ENCODE data around the gene SHH.
A peak's percentile ranks its signal among the peaks of the same experiment; 100 is the strongest.

The SHH gene

DNA sequence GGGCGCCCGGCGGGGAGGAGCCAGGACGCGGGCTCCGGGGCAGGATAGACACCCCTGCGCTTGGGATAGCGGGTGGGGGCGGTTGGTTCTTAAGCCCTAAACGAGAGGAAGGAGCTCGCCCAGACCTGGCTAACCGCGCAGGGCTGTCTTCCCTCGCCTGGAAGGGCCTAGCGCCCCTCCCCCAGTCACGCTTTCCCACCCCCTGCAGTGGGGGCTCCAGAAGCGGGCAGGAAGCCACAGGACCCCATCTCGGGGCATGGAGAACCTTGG is 6.5 kb downstream of the SHH start:
- Histone ChIP-seq H3K9me2 (replicated peaks; ENCODE audit: control insufficient read depth, low read length) (no peaks in the 10 kb centered on the region), H3K36me3 (ENCODE audit: control insufficient read depth, low read length) (no peaks in the 10 kb centered on the region), H4K20me1 (ENCODE audit: control insufficient read depth, insufficient read depth, low read depth, low read length) (no peaks in the 10 kb centered on the region; the same call in 1 of the 2 replicates), H3K4me1 (ENCODE audit: control insufficient read depth, low read length) (peaks cover 17% of the 10 kb centered on the region), H3F3A (ENCODE audit: control insufficient read depth, insufficient read depth) (peaks cover 7% of the 10 kb centered on the region; the same call in 1 of the 2 replicates), H3K9me3 (ENCODE audit: control insufficient read depth, insufficient read depth, low read length) (no peaks in the 10 kb centered on the region), H3K4me2 (ENCODE audit: low read length) (peak overlapping the region; percentile 62), H3K27ac (ENCODE audit: low read depth, low read length) (no peak overlapping the region), H3K4me3 (ENCODE audit: low read length) (peak overlapping the region; percentile 47), H3K27me3 (ENCODE audit: control insufficient read depth, low read length) (peaks cover 73% of the 10 kb centered on the region), H3K79me2 (ENCODE audit: control insufficient read depth, low read length) (no peaks in the 10 kb centered on the region)
- TF ChIP-seq EZH2phosphoT487 (IDR thresholded peaks at IDR 0.05; ENCODE audit: borderline replicate concordance, low read length), result no peak
- TF ChIP-seq, protein P1, sequence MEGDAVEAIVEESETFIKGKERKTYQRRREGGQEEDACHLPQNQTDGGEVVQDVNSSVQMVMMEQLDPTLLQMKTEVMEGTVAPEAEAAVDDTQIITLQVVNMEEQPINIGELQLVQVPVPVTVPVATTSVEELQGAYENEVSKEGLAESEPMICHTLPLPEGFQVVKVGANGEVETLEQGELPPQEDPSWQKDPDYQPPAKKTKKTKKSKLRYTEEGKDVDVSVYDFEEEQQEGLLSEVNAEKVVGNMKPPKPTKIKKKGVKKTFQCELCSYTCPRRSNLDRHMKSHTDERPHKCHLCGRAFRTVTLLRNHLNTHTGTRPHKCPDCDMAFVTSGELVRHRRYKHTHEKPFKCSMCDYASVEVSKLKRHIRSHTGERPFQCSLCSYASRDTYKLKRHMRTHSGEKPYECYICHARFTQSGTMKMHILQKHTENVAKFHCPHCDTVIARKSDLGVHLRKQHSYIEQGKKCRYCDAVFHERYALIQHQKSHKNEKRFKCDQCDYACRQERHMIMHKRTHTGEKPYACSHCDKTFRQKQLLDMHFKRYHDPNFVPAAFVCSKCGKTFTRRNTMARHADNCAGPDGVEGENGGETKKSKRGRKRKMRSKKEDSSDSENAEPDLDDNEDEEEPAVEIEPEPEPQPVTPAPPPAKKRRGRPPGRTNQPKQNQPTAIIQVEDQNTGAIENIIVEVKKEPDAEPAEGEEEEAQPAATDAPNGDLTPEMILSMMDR (IDR thresholded peaks at IDR 0.05; ENCODE audit: low read depth, low read length, poor library complexity, severe bottlenecking), result no peak

DNA sequence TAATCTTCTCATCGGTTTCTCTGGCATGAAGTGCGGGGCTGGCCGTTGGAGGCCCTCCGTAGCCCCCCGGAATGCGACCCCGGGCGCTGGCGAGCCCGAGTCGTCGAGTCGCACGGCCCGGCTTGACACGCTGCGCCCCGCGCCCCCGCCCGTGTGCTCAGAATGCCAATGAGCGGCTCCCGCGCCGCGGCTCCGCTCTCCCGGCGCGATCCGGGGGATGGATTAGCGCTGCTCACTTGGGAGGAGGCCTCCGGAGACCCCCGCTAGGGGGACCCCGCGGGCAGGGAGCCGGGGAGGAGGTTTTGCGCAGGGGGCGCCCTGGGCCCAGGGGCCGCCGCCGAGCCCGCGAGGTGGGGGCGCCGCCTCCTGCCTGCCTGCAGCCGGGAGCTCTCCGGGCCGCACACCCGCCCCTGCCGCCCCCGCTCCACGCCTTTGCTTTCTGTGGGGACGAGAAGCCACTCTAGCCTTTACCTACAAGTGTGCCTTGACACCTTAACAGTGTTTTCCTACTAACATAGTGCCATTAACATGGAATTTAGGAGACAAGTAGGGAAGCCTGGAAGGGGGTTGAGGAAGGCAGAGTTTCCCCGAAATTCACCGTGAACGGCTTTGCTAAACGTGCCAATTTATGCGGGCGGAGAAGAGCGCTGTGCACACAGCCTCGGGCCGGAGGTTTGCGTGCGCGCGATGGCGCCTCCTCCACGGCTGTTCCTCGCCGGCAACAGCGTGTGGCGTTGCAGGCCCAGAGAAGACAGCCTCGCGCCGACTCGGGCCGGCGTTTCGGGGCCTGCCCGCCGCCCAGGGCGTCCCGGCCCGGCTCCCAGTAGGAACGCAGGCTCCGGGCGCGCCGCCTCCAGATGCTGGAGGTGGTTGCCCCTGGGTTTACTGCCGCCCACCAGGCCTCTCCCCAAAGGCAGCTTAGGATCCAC is 7.1 kb downstream of the SHH start:
- peak overlapping the region; percentile 47 for H3K4me3 ChIP-seq (ENCODE audit: low read length)
- no peaks in the 10 kb centered on the region for H3K79me2 ChIP-seq (ENCODE audit: control insufficient read depth, low read length)
- H4K20me1 ChIP-seq (ENCODE audit: control insufficient read depth, insufficient read depth, low read depth, low read length), result no peaks in the 10 kb centered on the region
- no peak overlapping the region for H3K27ac ChIP-seq (ENCODE audit: low read depth, low read length)
- H3K36me3 ChIP-seq (ENCODE audit: control insufficient read depth, low read length), result no peaks in the 10 kb centered on the region
- TF ChIP-seq, protein P1 (IDR thresholded peaks at IDR 0.05; ENCODE audit: low read depth, low read length, poor library complexity, severe bottlenecking), result peak; percentile 79
- TF ChIP-seq EZH2phosphoT487 (IDR thresholded peaks at IDR 0.05; ENCODE audit: borderline replicate concordance, low read length), result no peak
- no peaks in the 10 kb centered on the region for H3K9me3 ChIP-seq (ENCODE audit: control insufficient read depth, insufficient read depth, low read length)
- H3K9me2 ChIP-seq (replicated peaks; ENCODE audit: control insufficient read depth, low read length), result no peaks in the 10 kb centered on the region
- H3K4me1 ChIP-seq (ENCODE audit: control insufficient read depth, low read length), result peaks cover 17% of the 10 kb centered on the region
- H3F3A ChIP-seq (ENCODE audit: control insufficient read depth, insufficient read depth), result peaks cover 7% of the 10 kb centered on the region; the same call in 1 of the 2 replicates
- peak overlapping the region; percentile 62 for H3K4me2 ChIP-seq (ENCODE audit: low read length)
- H3K27me3 ChIP-seq (ENCODE audit: control insufficient read depth, low read length), result peaks cover 67% of the 10 kb centered on the region

DNA sequence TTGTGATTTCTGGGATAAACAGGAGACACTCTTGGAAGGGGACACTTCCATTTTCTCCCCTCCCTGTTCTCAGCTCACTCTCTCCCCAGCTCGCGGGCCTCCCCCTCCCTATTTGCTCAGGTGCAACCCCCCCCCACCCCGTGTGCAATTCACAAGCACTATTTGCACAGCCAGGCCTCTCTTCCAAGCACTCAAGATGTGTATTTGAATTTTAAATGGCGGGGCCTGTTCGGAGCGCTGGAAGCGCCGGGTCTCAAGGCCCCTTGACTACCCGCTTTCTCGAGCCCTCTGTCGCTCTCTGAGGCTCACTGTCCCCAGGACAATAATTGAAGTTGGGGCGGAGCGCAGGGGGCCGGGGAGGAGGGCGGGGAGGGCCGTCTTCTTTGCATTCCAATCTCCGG is 7.8 kb downstream of the SHH start:
- Histone ChIP-seq H4K20me1 (ENCODE audit: control insufficient read depth, insufficient read depth, low read depth, low read length) (0 out of 2 replicates have a peak, but pooled peaks cover 3% of the 10 kb centered on the region), H3K4me2 (ENCODE audit: low read length) (peak overlapping the region; percentile 62)

More for the DNA sequence above, 7.8 kb downstream of the SHH start:
- Histone ChIP-seq H3F3A (ENCODE audit: control insufficient read depth, insufficient read depth) (peaks cover 7% of the 10 kb centered on the region; the same call in 1 of the 2 replicates), H3K9me3 (ENCODE audit: control insufficient read depth, insufficient read depth, low read length) (no peaks in the 10 kb centered on the region), H3K27ac (ENCODE audit: low read depth, low read length) (no peak overlapping the region), H3K36me3 (ENCODE audit: control insufficient read depth, low read length) (no peaks in the 10 kb centered on the region), H3K4me3 (ENCODE audit: low read length) (peak overlapping the region; percentile 44), H3K9me2 (replicated peaks; ENCODE audit: control insufficient read depth, low read length) (no peaks in the 10 kb centered on the region), H3K79me2 (ENCODE audit: control insufficient read depth, low read length) (no peaks in the 10 kb centered on the region), H3K27me3 (ENCODE audit: control insufficient read depth, low read length) (peaks cover 69% of the 10 kb centered on the region), H3K4me1 (ENCODE audit: control insufficient read depth, low read length) (peaks cover 20% of the 10 kb centered on the region)
- TF ChIP-seq, protein P1 (IDR thresholded peaks at IDR 0.05; ENCODE audit: low read depth, low read length, poor library complexity, severe bottlenecking), result no peak
